ENCODE measurements around the gene DENND2C.

DENND2C gene

GRCh38 chr1:114695430-114696058, 25.7 kb upstream of the DENND2C start, which contains the start of gene AMPD1:
Gene AMPD1 (minus strand): TSS chr1:114695546. CDS start chr1:114695471, 75 bp downstream.
- peak; percentile 68 for DNase-seq (ENCODE audit: low read depth)
- no peak for TF ChIP-seq CTCF (conservative IDR thresholded peaks at IDR 0.05; ENCODE audit: low read length)
- H3K4me3 ChIP-seq (ENCODE audit: low read length), result no peak within 1 kb of the TSS

- no peak for DNase-seq (ENCODE audit: low read depth)
- no peak for TF ChIP-seq CTCF (conservative IDR thresholded peaks at IDR 0.05; ENCODE audit: low read length)
- H3K4me3 ChIP-seq (ENCODE audit: low read length), result no peak overlapping the region
Measured at GRCh38 chr1:114694540-114695310, 24.9 kb upstream of the DENND2C start.

- no peak overlapping the region for H3K4me3 ChIP-seq (ENCODE audit: low read length)
- DNase-seq (ENCODE audit: low read depth), result no peak
- TF ChIP-seq CTCF (conservative IDR thresholded peaks at IDR 0.05; ENCODE audit: low read length), result no peak
Measured at GRCh38 chr1:114692947-114693346, 23.1 kb upstream of the DENND2C start.

- no peak for TF ChIP-seq CTCF (conservative IDR thresholded peaks at IDR 0.05; ENCODE audit: low read length)
- no peak overlapping the region for H3K4me3 ChIP-seq (ENCODE audit: low read length)
- DNase-seq (ENCODE audit: low read depth), result no peak
Measured at GRCh38 chr1:114691061-114691460, 21.2 kb upstream of the DENND2C start.

GRCh38 chr1:114690148-114690547, 20.3 kb upstream of the DENND2C start:
- no peak overlapping the region for H3K4me3 ChIP-seq (ENCODE audit: low read length)
- no peak for DNase-seq (ENCODE audit: low read depth)
- no peak for TF ChIP-seq CTCF (conservative IDR thresholded peaks at IDR 0.05; ENCODE audit: low read length)

GRCh38 chr1:114688526-114688925, 18.7 kb upstream of the DENND2C start:
- no peak for TF ChIP-seq CTCF (conservative IDR thresholded peaks at IDR 0.05; ENCODE audit: low read length)
- no peak for DNase-seq (ENCODE audit: low read depth)
- no peak overlapping the region for H3K4me3 ChIP-seq (ENCODE audit: low read length)

- no peak for TF ChIP-seq CTCF (conservative IDR thresholded peaks at IDR 0.05; ENCODE audit: low read length)
- H3K4me3 ChIP-seq (ENCODE audit: low read length), result no peak overlapping the region
- no peak for DNase-seq (ENCODE audit: low read depth)
Measured at GRCh38 chr1:114685851-114686250, 16.0 kb upstream of the DENND2C start.

Data from AG10803 (cell line).